ENCODE measurements around the gene PI4K2B.
"Not testable (repeated sequence)": the region's sequence is repeated elsewhere in the genome, so short reads cannot be mapped to it uniquely, and the experiment has no call there.

The PI4K2B gene
- total RNA-seq: 38.3 to 49.2 (median 43.3) reads per million in 4 experiments

DNA sequence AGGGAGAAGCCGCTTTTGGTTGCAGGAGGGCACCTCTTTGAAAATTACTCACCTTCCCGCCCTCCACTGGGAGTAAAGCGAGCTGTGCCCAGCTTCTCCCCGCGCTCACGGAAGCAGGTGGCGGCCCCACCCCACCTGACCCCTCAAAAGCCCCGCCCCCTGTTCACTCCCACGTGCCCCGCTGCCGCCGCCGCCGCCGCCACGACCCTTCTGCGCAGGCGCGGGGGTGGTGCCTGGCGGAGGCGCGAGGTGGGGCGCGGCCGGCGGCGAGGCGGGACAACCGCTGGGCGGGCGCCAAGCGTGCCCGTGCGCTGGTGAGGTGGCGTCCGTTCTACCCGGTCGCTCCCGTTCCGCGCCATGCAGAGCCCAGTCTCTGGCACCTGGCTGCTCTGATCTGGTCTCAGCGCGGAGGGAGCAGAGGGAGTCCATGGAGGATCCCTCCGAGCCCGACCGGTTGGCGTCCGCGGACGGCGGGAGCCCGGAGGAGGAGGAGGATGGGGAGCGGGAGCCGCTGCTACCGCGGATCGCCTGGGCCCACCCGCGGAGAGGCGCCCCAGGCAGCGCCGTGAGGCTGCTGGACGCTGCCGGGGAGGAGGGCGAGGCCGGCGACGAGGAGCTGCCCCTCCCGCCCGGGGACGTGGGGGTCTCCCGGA is at the start of gene PI4K2B:
Gene PI4K2B, plus strand, starts transcription at position 297 of the 653 bp plus-strand sequence. Its CDS starts 131 bp downstream, at position 428.
- peak; percentile 92 for DNase-seq

DNA sequence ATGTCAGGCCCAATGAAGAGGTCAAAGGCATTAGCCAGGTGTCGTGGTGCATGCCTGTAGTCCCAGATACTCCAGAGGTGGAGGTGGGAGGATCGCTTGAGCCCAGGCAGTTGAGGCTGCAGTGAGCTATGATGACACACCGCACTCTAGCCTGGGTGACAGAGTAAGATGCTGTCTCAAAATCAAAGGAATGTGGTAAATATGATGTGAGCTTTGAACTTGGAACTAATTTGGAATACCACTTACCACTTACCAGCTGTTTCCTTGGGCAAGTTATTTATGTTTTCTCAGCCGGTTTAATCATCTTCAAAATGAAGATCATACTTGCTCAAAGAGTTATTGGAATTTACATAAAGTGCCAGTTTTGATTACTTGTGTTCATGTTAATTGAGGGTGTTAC is 49.8 kb upstream of the PI4K2B start:
- no peak for DNase-seq

DNA sequence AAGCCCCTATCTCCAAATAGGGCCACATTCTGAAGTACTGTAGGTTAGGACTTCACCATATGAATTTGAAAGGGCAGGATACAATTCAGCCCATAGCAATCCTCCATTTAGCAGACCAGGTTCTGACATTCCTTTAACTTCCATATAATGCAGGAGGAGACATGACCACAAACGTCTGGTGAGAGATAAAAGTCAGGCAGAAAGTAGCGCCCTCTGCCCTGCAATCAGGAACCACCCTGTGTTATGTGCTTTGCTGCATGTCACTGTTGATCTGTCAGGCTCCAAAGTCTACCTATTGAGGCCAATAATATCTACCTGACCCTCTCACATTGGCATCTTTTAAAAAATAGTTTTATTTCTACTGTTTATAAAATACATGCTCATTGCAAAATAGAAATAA is 43.4 kb upstream of the PI4K2B start:
- no peak for DNase-seq

DNA sequence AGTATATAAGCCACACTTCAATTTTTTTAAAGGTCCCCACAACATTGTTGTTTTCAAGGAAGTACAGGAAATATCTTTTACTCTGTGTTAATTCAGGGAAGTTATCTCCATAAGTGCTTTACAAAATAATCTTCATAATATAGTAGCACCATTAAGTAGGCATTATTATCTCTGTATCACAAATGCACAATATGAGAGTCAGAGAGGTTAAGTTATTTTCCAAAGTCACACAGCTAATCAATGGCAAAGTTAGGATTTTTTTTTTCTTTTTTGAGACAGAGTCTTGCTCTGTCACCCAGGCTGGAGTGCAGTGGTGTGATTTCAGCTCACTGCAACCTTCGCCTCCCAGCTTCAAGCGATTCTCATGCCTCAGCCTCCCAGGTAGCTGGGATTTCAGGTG is 35.1 kb upstream of the PI4K2B start:
- no peak for DNase-seq

DNA sequence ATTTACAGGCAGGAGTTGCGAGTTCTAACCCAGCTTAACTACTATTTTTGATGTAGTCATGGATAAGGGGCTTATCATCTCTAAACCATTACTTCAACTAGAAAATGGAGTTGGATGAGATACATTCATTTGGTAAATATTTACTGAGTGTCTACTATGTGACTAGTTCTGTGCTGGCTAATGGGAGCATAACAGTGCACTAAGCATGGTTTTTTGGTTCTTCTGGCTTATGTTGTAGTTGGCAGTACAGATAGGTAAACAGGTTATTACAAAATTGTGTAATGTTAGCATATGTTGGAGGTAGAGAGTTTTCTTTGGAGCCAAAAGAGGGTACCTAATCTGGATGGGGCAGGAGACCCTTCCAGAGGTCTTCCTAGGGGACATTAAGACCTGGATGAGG is 25.8 kb upstream of the PI4K2B start:
- no peak for DNase-seq

DNA sequence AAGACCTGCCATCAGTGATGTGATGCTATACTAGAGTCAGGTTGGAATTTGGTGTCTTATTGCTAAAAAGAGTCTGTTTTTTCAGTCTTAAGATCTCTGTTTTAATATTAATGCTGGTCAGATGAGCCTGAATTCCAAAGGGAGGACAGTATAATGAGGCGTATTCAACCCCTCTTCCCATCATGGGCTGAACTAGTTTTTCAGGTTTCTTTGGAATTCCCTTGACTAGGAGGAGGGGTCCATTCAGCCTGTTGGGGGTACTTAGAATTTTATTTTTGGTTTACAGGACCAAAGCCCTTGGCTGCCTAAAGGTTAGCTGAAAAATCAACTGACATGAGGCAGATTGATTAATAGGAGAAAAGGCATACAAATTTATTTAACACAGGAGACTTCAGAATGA is 24.1 kb upstream of the PI4K2B start:
- no peak for DNase-seq

DNA sequence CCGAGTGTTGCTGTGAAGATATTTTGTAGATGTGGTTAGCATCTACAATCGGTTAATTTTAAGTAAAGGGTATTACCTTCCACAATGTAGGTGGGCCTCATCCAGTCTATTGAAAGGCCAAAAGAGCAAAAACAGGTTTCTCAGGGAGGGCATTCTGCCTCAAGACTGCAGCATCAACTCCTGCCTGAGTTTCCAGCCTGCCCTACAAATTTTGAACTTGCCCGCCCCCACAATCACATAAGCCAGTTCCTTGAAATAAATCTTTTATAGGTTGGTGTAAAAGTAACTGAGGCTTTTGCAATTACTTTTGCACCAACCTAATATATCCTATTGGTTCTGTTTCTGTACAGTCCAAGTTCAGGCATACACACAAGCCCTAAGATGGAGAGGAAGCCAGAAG is 22.1 kb upstream of the PI4K2B start:
- no peak for DNase-seq

DNA sequence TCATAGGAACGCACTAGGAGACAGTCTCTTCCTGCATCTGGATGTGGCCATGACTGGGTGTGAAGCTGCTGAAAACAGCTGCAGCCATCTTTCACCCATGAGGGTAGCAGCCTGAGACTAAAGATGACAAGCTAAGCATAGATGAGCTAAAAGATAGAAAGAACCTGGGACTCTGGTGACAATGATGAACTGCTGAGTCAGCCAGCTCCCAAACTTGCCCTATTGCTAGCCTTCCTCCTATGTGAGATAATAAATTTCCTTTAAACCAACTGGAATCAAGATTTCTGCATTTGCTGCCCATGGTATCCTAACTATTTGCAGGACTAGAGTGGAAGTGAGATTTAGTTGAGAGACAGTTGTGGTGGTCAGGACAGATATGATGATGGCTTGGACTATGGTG is 21.0 kb upstream of the PI4K2B start:
- no peak for DNase-seq

DNA sequence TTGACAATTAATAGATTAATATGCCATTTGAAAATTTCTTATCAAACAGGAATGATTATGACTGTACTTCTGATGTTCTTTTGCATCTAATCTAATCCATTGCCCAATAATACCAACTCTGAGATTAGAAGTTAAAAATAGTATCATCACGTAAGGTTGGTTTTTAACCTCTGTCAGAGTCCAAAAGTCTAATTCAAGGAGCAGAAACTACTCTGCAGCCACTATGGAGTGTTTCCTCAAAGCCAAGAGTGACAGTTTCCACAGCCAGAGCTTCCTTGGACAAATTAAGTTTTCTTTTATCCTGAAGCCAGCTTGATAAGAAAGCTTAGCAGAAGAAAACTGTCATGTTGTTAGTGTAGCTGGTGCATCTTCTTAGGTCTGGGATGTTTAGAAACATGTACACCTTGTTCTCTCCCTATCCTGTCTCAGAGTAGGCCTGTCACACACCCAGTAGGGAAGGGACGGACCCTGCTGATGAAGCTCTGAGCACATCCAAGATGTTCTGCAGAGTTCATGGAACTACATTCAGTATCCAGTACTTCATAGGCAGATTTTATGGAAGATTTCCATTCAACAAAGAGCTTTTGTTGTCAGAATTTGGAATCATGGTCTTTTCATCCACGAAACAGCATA is 20.4 kb upstream of the PI4K2B start:
- no peak for DNase-seq

DNA sequence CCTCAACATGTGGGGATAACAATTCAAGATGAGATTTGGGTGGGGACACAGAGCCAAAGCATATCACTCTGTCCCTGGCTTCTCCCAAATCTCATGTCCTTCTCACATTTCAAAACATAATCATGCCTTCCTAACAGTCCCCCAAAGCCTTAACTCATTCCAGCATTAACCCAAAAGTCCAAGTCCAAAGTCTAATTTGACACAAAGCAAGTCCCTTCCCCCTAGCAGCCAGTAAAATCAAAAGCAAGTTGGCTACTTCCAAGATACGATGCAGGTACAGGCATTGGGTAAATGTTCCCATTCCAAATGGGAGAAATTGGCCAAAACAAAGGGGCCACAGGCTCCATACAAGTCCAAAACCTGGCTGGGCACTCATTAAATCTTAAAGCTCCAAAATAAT is 19.1 kb upstream of the PI4K2B start:
- not testable (repeated sequence) for DNase-seq

DNA sequence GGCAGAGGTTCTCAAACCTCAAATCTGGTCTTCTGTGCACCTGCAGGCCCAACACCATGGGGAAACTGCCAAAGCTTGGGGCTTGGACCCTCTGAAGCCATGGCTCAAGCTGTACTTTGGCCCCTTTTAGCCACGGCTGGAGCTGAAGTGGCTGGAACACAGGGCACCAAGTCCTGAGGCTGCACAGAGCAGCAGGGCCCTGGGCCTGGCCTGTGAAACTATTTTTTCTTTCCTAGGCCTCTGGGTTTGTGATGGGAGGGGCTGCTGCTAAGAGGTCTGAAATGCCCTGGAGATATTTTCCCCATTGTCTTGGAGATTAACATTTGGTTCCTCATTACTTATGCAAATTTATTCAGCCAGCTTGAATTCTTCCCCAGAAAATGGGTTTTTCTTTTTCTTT is 18.3 kb upstream of the PI4K2B start:
- DNase-seq: no peak

DNA sequence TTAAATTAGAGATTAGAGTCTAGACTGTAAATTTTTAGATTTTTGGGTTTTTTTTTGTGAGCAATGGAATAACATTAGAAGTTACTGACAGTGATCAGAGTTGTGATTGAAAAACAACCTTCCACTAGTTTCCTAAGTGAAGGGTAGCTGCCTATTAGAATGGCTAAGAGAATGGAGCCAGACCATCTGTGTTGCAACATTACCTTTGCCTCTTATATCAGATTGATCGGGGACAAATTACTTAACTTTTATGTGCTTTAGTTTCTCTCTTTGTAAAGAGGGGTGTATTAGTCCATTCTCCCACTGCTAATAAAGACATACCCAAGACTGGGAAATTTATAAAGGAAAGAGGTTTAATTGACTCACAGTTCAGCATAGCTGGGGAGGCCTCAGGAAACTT is 12.5 kb upstream of the PI4K2B start:
- no peak for DNase-seq

DNA sequence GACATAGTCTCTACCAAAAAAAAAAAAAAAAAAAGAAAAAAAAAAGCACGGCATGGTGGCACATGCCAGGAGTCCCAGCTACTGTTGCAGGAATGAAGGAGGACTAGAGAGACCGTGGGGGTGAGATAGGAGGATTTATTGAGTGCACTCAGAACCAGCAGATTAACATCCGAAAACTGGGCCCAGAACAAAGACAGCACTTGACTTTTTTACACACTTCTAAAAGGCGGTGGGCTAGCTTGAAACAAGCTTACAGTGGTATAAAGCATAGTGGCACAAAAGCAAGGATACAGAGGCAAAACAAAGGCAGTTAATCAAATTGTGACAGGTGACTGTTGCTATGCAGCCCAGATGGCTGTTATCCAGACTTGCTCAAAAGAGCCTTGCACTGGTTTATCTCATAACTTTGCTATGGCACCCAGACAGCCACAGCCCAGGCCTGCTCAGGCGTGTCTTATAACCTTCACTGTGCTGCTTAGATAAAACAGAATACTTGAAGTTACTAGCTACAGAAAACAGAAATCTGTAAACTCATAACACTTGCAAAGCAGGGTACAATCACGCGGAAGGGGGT is 9.9 kb upstream of the PI4K2B start:
- no peak for DNase-seq

DNA sequence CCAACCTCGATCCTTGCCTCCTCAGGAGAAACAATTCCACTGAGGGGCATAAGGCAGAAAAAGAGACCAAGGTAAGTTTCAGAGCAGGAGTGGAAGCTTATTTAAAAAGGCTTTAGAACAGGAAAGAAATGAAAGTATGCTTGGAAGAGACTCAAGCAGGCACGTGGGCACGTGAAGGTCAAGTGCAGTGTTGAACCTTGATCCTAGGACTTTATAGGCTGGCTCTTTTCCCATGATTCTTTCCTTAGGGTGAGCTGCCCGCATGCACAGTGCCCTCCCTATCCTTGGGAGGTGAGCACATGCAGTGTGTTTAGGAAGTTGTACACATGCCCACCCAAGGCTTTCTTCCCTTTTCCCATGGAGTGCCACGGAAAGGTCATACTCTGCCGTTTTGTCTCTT is 4.0 kb upstream of the PI4K2B start:
- no peak for DNase-seq

DNA sequence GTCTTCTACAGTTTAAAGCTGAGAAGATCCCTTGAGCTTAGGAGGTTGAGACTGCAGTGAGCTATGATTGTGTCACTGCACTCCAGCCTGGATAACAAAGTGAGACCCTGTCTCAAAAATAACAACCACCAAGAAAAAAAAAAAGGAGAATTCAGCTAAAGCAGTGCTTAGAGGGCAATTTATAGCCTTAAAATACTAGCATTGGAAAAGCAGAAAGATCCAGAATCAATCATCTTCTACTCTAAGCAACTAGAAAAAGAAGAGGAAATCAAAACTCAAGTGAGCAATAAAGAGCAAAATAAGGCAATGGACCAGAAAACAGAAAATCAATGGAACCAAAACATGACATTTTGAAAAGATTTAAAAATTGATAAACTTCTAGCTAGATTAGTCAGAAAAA is 639 bp upstream of the PI4K2B start:
- no peak for DNase-seq

DNA sequence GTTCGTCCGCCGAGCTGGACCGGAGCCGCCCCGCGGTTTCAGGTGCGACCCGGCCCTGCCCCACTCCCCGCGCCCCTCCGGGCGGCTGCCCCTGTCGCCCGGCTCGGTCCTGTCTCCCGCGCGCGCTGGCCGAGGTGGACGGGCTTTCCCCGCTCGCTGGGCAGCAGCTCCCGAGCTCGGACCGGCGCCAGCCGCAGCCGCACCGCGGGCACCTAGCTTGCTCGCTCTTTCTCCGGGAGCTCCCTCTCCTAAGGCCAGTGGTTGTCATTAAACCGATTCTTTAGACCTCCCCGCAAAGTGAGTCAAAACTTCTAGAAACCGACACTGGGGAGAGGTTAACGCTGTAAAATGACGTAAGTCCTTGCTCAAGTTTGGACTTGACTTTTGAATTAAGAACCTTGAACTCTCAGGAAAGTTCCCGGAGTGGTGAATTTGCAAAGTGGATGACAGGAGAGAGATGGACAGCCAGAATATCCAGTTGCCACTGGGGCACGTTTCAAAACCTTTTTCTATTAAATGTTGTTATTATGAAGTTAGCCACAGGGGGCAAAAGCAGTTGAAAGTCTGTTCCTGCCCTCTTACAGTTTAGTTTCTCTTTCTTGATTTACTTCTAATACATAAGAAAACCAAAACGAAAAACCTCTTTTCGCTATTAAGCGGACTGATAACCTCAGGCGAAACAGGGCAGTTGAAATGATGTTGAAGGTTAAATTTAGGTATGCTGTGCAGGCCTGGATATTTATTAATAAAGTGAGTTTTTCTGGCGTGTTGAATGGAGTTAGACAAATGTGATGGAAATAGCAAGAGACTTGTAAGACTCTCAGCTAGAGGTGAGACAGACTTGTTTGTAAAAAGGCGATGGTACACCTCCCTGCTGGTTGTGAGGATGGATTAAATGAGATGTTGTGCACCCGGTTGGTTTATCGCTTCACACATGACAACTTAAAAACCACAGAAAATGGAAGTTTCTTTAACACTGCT is 847 bp downstream of the PI4K2B start:
- peak; percentile 5 for DNase-seq

DNA sequence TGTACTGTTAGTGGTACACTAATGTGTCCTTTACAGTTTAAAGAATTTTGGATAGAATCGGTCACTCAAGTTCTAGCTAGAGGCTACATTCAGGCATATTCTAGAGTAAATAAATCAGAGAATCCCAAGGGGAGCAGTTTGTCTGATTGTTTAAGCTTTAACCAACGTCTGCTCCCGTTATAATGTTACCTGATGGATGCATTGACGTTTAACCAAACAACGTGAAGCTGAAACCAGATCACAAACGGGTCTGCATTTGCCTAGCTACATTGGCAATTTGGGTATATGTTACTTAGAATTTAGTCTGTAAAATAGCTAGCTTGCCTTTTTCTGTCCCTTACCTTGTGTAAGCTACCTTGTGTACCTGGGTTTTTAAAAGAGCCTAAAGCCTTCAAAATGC is 1.6 kb downstream of the PI4K2B start:
- DNase-seq: no peak

DNA sequence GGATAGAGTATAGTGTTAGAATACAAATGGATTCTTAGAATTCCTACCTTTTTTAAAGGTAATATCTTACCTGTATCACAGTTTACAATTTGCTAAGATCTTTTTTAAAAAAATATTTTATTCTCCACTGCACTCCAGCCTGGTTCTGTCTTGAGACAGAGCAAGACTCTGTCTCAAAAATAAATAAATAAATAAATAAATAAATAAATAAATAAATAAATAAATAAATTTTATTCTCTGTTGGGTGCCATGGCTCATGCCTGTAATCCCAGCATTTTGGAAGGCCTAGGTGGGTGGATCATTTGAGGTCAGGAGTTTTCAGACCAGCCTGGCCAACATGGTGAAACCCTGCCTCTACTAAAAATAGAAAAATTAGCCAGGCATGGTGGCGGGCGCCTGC is 2.2 kb downstream of the PI4K2B start:
- DNase-seq: not testable (repeated sequence)

DNA sequence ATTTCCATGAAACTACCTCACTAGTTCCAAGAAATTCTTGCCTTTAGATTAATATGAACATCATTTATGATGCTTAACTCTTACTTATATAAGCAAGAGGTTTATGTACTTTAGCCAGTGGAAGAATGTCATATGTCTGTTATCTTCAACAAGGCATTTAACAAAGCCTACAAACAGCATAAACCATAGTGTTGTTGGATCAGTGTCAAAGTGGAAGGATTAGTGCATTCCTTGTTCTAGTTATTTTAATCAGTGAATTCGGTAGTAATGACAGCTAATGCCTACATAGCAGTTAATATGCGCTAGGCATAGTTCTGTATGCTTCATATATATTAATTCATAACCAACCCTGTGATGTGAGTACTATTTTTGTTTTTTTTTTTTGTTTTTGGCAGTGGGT is 3.1 kb downstream of the PI4K2B start:
- no peak for DNase-seq

DNA sequence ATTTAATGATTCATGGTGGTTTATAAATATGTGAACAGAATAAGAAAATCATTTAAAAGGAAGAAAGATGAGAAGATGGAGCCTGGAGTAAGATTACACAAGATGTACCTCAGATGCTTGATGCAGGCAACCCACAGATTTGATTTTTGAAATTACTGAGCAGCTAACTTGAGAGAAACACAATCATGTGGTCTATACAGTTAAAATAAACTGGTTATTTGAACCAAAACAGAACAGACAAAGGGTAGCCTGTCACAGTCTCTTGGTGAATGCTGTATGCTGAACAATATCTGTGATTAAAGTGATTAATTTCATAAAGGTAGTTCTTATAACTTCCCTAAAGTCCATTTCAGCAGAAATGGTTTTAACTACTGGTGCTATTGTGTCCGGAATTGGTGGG is 4.2 kb downstream of the PI4K2B start:
- no peak for DNase-seq

DNA sequence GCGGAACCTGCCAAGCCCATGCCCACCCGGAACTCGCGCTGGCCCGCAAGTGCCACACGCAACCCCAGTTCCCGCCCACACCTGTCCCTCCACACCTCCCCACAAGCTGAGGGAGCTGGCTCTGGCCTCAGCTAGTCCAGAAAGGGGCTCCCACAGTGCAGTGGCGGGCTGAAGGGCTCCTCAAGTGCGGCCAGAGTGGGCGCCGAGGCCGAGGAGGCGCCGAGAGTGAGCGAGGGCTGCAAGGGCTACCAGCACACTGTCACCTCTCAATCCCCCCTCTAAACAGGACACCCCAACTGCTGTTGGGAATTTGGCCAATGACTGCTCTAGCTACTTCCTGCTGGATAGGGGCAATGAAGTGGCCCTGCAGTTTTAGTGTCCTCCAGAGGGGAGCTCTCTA is 5.7 kb downstream of the PI4K2B start:
- not testable (repeated sequence) for DNase-seq

DNA sequence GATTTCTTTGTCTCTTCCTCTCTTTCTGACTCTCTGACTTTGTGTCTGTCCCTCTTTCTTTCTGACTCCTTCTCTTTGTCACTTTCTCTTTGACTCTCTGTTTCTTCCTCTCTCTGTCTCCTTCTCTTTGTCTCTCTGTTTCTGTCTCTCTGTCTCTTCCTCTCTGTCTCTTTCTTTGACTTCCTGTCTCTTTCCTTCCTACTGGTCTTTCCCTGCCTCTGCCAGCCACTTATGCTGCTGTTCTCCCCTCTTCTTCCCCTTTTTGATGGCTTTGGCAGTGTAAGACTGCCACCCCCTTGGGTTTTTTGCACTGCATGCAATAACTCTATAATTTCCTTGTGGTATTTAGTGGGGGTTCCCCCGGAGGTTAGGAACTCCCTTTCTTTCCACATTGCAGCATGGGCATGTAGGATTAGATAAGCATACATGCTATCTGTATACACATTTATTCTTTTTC is 6.9 kb downstream of the PI4K2B start:
- not testable (repeated sequence) for DNase-seq

DNA sequence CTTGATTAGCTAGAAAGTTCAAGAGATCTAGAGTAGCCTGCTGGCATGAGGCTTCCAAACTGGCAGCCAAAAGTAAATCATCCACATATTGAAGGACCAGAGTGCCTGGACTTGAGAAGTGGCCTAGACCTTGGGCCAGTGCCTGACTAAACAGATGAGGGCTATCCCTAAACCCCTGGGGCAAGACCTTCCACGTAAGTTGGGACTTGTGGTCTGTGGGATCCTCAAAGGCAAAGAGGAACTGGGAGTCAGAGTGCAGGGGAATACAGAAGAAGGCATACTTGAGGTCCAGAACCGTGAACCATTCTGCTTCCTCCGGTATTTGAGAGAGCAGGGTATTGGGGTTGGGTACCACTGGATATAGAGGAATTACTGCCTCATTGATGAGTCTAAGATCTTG is 8.4 kb downstream of the PI4K2B start:
- DNase-seq: not testable (repeated sequence)

All from effector CD8-positive, alpha-beta T cell (primary cell).